ENCODE measurements around the gene GPR68.

Gene GPR68

GRCh38 chr14:91289464-91289863, 45.0 kb upstream of the GPR68 start:
- no peak for TF ChIP-seq EZH2 (optimal IDR thresholded peaks at IDR 0.05; ENCODE audit: low read depth, low read length)
- no peak for TF ChIP-seq EZH2phosphoT487 (IDR thresholded peaks at IDR 0.05; ENCODE audit: low read length)
- no peak for TF ChIP-seq CTCF (IDR thresholded peaks at IDR 0.05; ENCODE audit: low read length)
- no peak for DNase-seq
- Histone ChIP-seq H3K79me2 (ENCODE audit: low read length) (peaks cover 35% of the 10 kb centered on the region), H4K20me1 (ENCODE audit: insufficient read depth, low read length) (no peaks in the 10 kb centered on the region), H3K9me2 (replicated peaks; ENCODE audit: insufficient read depth, low read length) (no peaks in the 10 kb centered on the region), H3K4me1 (ENCODE audit: low read length) (no peaks in the 10 kb centered on the region), H3K9me3 (replicated peaks; ENCODE audit: insufficient read depth, low read length) (no peaks in the 10 kb centered on the region), H3K27ac (ENCODE audit: low read length) (no peak overlapping the region), H3K27me3 (replicated peaks; ENCODE audit: insufficient read depth, low read length) (no peaks in the 10 kb centered on the region), H2AFZ (ENCODE audit: low read length) (no peak overlapping the region), H3K4me3 (ENCODE audit: low read length) (no peak overlapping the region), H3K4me2 (ENCODE audit: low read depth, low read length) (no peak overlapping the region), H3K36me3 (replicated peaks; ENCODE audit: insufficient read depth, low read length) (no peaks in the 10 kb centered on the region), H3K9ac (ENCODE audit: low read length) (no peak overlapping the region), H3F3A (ENCODE audit: insufficient read depth, low read length) (no peaks in the 10 kb centered on the region)

GRCh38 chr14:91288876-91289275, 44.4 kb upstream of the GPR68 start:
- no peak for DNase-seq
- Histone ChIP-seq H4K20me1 (ENCODE audit: insufficient read depth, low read length) (no peaks in the 10 kb centered on the region), H3K9ac (ENCODE audit: low read length) (no peak overlapping the region), H3K4me3 (ENCODE audit: low read length) (no peak overlapping the region), H3K27me3 (replicated peaks; ENCODE audit: insufficient read depth, low read length) (no peaks in the 10 kb centered on the region), H3K36me3 (replicated peaks; ENCODE audit: insufficient read depth, low read length) (no peaks in the 10 kb centered on the region), H3K9me3 (replicated peaks; ENCODE audit: insufficient read depth, low read length) (no peaks in the 10 kb centered on the region), H3K27ac (ENCODE audit: low read length) (no peak overlapping the region), H3K4me1 (ENCODE audit: low read length) (no peaks in the 10 kb centered on the region), H3F3A (ENCODE audit: insufficient read depth, low read length) (no peaks in the 10 kb centered on the region), H3K9me2 (replicated peaks; ENCODE audit: insufficient read depth, low read length) (no peaks in the 10 kb centered on the region), H3K79me2 (ENCODE audit: low read length) (peaks cover 34% of the 10 kb centered on the region), H3K4me2 (ENCODE audit: low read depth, low read length) (no peak overlapping the region), H2AFZ (ENCODE audit: low read length) (no peak overlapping the region)
- TF ChIP-seq CTCF (IDR thresholded peaks at IDR 0.05; ENCODE audit: low read length) = no peak
- TF ChIP-seq EZH2phosphoT487 (IDR thresholded peaks at IDR 0.05; ENCODE audit: low read length) = no peak

- TF ChIP-seq CTCF (IDR thresholded peaks at IDR 0.05; ENCODE audit: low read length) = peak; percentile 75
- TF ChIP-seq EZH2 (optimal IDR thresholded peaks at IDR 0.05; ENCODE audit: low read depth, low read length) = no peak
- TF ChIP-seq EZH2phosphoT487 (IDR thresholded peaks at IDR 0.05; ENCODE audit: low read length) = no peak
- H4K20me1 ChIP-seq (ENCODE audit: insufficient read depth, low read length) = no peaks in the 10 kb centered on the region
- H3K4me1 ChIP-seq (ENCODE audit: low read length) = no peaks in the 10 kb centered on the region
- no peaks in the 10 kb centered on the region for H3K9me3 ChIP-seq (replicated peaks; ENCODE audit: insufficient read depth, low read length)
- no peak overlapping the region for H3K27ac ChIP-seq (ENCODE audit: low read length)
- DNase-seq = peak; percentile 54
- no peak overlapping the region for H3K4me3 ChIP-seq (ENCODE audit: low read length)
- no peak overlapping the region for H2AFZ ChIP-seq (ENCODE audit: low read length)
- H3K79me2 ChIP-seq (ENCODE audit: low read length) = peaks cover 39% of the 10 kb centered on the region
- no peak overlapping the region for H3K4me2 ChIP-seq (ENCODE audit: low read depth, low read length)
- no peaks in the 10 kb centered on the region for H3K27me3 ChIP-seq (replicated peaks; ENCODE audit: insufficient read depth, low read length)
- H3F3A ChIP-seq (ENCODE audit: insufficient read depth, low read length) = no peaks in the 10 kb centered on the region
- no peak overlapping the region for H3K9ac ChIP-seq (ENCODE audit: low read length)
- H3K36me3 ChIP-seq (replicated peaks; ENCODE audit: insufficient read depth, low read length) = no peaks in the 10 kb centered on the region
- no peaks in the 10 kb centered on the region for H3K9me2 ChIP-seq (replicated peaks; ENCODE audit: insufficient read depth, low read length)
Measured at GRCh38 chr14:91286530-91286937, 42.0 kb upstream of the GPR68 start.
